Measurements from ENCODE around the gene EHHADH. TPM values are rescaled to one million over a fixed set of nuclear protein-coding genes. Genes with fewer than 3 reads are reported as not detected.

The EHHADH gene
- total and polyA plus RNA-seq, 2 of the 13 experiments (the other 11 are each of a cell fraction or from before 2014, with no cell fraction given), result 14.5 to 38.9 TPM

DNA sequence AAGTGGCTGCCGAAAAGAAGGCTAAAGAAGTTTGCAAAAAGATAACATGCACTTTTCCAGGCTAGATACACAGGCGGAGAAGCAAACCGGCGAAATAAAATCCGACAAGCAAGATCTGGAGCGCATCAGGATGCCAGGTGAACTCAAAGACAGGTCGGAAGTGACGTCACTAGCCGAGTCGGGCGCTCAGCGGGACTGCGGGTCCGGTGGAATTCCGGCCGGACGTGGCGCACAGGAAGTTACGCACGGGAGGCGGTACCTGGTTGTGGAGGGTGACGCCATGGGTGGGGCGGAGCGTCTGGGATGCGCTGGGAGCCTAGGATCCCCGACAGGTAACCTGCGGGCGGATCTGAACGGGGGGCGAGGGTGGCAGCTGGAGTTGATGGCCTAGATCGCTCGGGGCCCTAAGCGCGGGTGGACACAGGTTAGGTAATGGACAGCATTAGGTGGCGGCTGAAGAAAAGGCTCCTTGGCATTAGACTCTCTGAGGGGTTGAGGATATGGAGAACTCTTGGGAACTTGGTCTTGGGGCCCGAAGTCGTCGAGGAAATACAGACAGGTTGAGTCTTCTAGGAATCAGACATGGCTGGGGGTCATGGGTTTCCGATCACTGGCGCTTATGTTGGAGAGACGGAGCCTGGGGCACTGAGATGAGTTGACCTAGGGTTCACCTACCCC, 29.0 kb upstream of the EHHADH start (continued):
- TF ChIP-seq, protein P1, sequence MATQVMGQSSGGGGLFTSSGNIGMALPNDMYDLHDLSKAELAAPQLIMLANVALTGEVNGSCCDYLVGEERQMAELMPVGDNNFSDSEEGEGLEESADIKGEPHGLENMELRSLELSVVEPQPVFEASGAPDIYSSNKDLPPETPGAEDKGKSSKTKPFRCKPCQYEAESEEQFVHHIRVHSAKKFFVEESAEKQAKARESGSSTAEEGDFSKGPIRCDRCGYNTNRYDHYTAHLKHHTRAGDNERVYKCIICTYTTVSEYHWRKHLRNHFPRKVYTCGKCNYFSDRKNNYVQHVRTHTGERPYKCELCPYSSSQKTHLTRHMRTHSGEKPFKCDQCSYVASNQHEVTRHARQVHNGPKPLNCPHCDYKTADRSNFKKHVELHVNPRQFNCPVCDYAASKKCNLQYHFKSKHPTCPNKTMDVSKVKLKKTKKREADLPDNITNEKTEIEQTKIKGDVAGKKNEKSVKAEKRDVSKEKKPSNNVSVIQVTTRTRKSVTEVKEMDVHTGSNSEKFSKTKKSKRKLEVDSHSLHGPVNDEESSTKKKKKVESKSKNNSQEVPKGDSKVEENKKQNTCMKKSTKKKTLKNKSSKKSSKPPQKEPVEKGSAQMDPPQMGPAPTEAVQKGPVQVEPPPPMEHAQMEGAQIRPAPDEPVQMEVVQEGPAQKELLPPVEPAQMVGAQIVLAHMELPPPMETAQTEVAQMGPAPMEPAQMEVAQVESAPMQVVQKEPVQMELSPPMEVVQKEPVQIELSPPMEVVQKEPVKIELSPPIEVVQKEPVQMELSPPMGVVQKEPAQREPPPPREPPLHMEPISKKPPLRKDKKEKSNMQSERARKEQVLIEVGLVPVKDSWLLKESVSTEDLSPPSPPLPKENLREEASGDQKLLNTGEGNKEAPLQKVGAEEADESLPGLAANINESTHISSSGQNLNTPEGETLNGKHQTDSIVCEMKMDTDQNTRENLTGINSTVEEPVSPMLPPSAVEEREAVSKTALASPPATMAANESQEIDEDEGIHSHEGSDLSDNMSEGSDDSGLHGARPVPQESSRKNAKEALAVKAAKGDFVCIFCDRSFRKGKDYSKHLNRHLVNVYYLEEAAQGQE (IDR thresholded peaks at IDR 0.05; ENCODE audit: borderline replicate concordance in 1 of 2, low read depth in 1 of 2, low read length in 2 of 2), result peak in 1 of 2 experiments; percentile 7; a peak in 1 of 4 replicates
- peak; percentile 94 for TF ChIP-seq HNRNPLL (IDR thresholded peaks at IDR 0.05; ENCODE audit: low read depth, low read length, poor library complexity, severe bottlenecking)
- TF ChIP-seq ZFX (CRISPR knock-in tag; IDR thresholded peaks at IDR 0.05; ENCODE audit: low read depth), result peak; percentile 73
- TF ChIP-seq ZNF674 (CRISPR knock-in tag; IDR thresholded peaks at IDR 0.05; ENCODE audit: low read depth), result no peak
- no peak for TF ChIP-seq ZNF83 (CRISPR knock-in tag; IDR thresholded peaks at IDR 0.05; ENCODE audit: borderline replicate concordance)
- peak; percentile 82; the same call in 1 of the 2 replicates for TF ChIP-seq SP4 (CRISPR knock-in tag; IDR thresholded peaks at IDR 0.05)
- TF ChIP-seq SPEN (CRISPR knock-in tag; IDR thresholded peaks at IDR 0.05; ENCODE audit: low read depth), result peak; percentile 85
- no peak for TF ChIP-seq SKI (IDR thresholded peaks at IDR 0.05; ENCODE audit: partially characterized antibody)
- 0 out of 2 replicates have a peak, but pooled peaks have one; percentile 65 for TF ChIP-seq ZIK1 (CRISPR knock-in tag; IDR thresholded peaks at IDR 0.05; ENCODE audit: borderline replicate concordance, low read depth)
- TF ChIP-seq, protein P2, sequence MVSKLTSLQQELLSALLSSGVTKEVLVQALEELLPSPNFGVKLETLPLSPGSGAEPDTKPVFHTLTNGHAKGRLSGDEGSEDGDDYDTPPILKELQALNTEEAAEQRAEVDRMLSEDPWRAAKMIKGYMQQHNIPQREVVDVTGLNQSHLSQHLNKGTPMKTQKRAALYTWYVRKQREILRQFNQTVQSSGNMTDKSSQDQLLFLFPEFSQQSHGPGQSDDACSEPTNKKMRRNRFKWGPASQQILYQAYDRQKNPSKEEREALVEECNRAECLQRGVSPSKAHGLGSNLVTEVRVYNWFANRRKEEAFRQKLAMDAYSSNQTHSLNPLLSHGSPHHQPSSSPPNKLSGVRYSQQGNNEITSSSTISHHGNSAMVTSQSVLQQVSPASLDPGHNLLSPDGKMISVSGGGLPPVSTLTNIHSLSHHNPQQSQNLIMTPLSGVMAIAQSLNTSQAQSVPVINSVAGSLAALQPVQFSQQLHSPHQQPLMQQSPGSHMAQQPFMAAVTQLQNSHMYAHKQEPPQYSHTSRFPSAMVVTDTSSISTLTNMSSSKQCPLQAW (CRISPR knock-in tag; IDR thresholded peaks at IDR 0.05), result peak; percentile 69
- no peak for TF ChIP-seq ZNF142 (CRISPR knock-in tag; IDR thresholded peaks at IDR 0.05)
- TF ChIP-seq ZNF362 (CRISPR knock-in tag; IDR thresholded peaks at IDR 0.05; ENCODE audit: borderline replicate concordance), result no peak
